AG20443 (cell line): Measurements from ENCODE around the gene TKTL1.
"Not testable (repeated sequence)": the region's sequence is repeated elsewhere in the genome, so short reads cannot be mapped to it uniquely, and the experiment has no call there.

ENCODE experiments used
- DNase-seq: peaks from one replicate; pipeline ENCODE4 v3.0.0; 2012; ENCODE audit warnings: low spot score, mixed read lengths

Gene TKTL1

GRCh38 chrX:154343620-154344019 is 48.0 kb downstream of the TKTL1 start:
- not testable (repeated sequence) for DNase-seq

GRCh38 chrX:154348114-154348531 is 52.5 kb downstream of the TKTL1 start:
- no peak for DNase-seq

GRCh38 chrX:154348646-154349358 is 53.2 kb downstream of the TKTL1 start:
- DNase-seq = no peak

GRCh38 chrX:154349359-154349935 is 53.9 kb downstream of the TKTL1 start:
- DNase-seq = no peak

GRCh38 chrX:154349979-154350378 is 54.4 kb downstream of the TKTL1 start:
- DNase-seq = no peak

- DNase-seq = no peak
These were observed 55.0 kb downstream of the TKTL1 start for GRCh38 chrX:154350429-154351182.

GRCh38 chrX:154351183-154352011 is 55.8 kb downstream of the TKTL1 start:
- DNase-seq = no peak

GRCh38 chrX:154352012-154352401 is 56.4 kb downstream of the TKTL1 start:
- DNase-seq = no peak

GRCh38 chrX:154352466-154352865 is 56.9 kb downstream of the TKTL1 start:
- no peak for DNase-seq

GRCh38 chrX:154353172-154353843 is 57.7 kb downstream of the TKTL1 start:
- DNase-seq = no peak

- no peak for DNase-seq
These were observed 58.4 kb downstream of the TKTL1 start for GRCh38 chrX:154354013-154354412.

GRCh38 chrX:154354516-154354915 is 58.9 kb downstream of the TKTL1 start:
- DNase-seq = no peak

- DNase-seq = no peak
These were observed 59.6 kb downstream of the TKTL1 start for GRCh38 chrX:154355094-154355775.

- no peak for DNase-seq
These were observed 60.2 kb downstream of the TKTL1 start for GRCh38 chrX:154355776-154356140.

GRCh38 chrX:154356596-154356995 is 61.0 kb downstream of the TKTL1 start:
- no peak for DNase-seq

- DNase-seq = no peak
These were observed 61.6 kb downstream of the TKTL1 start for GRCh38 chrX:154357205-154357604.

GRCh38 chrX:154358011-154358410 is 62.4 kb downstream of the TKTL1 start:
- no peak for DNase-seq

GRCh38 chrX:154358829-154359228 is 63.2 kb downstream of the TKTL1 start:
- DNase-seq = no peak

GRCh38 chrX:154359362-154360154 is 64.0 kb downstream of the TKTL1 start:
- no peak for DNase-seq

GRCh38 chrX:154360155-154360713 is 64.6 kb downstream of the TKTL1 start:
- DNase-seq = no peak
